ENCODE data around the gene SLC6A12.

SLC6A12 gene

GRCh38 chr12:163406-163986, 50.5 kb downstream of the SLC6A12 start:
- DNase-seq (ENCODE audit: low spot score), result no peak

GRCh38 chr12:162467-163307, 51.3 kb downstream of the SLC6A12 start:
- no peak for DNase-seq (ENCODE audit: low spot score)

- no peak for DNase-seq (ENCODE audit: low spot score)
Observed at GRCh38 chr12:161823-162222, 52.1 kb downstream of the SLC6A12 start.

GRCh38 chr12:160858-161257, 53.1 kb downstream of the SLC6A12 start:
- DNase-seq (ENCODE audit: low spot score), result no peak

GRCh38 chr12:159156-159782, 54.7 kb downstream of the SLC6A12 start:
- DNase-seq (ENCODE audit: low spot score), result no peak

- no peak for DNase-seq (ENCODE audit: low spot score)
Observed at GRCh38 chr12:157644-158043, 56.3 kb downstream of the SLC6A12 start.

- no peak for DNase-seq (ENCODE audit: low spot score)
Observed at GRCh38 chr12:156945-157344, 57.0 kb downstream of the SLC6A12 start.

GRCh38 chr12:155646-156045, 58.3 kb downstream of the SLC6A12 start:
- no peak for DNase-seq (ENCODE audit: low spot score)

GRCh38 chr12:155006-155405, 59.0 kb downstream of the SLC6A12 start:
- DNase-seq (ENCODE audit: low spot score), result no peak

GRCh38 chr12:154058-154457, 59.9 kb downstream of the SLC6A12 start:
- no peak for DNase-seq (ENCODE audit: low spot score)

GRCh38 chr12:153080-153746, 60.7 kb downstream of the SLC6A12 start:
- peak; percentile 72 for DNase-seq (ENCODE audit: low spot score)

- no peak for DNase-seq (ENCODE audit: low spot score)
Observed at GRCh38 chr12:152440-152839, 61.5 kb downstream of the SLC6A12 start.

- no peak for DNase-seq (ENCODE audit: low spot score)
Observed at GRCh38 chr12:151579-151978, 62.4 kb downstream of the SLC6A12 start.

GRCh38 chr12:148676-149416, 65.1 kb downstream of the SLC6A12 start:
- DNase-seq (ENCODE audit: low spot score), result no peak

GRCh38 chr12:147242-147641, 66.7 kb downstream of the SLC6A12 start:
- no peak for DNase-seq (ENCODE audit: low spot score)

GRCh38 chr12:145369-145960, 68.5 kb downstream of the SLC6A12 start:
- no peak for DNase-seq (ENCODE audit: low spot score)

- no peak for DNase-seq (ENCODE audit: low spot score)
Observed at GRCh38 chr12:144650-145284, 69.2 kb downstream of the SLC6A12 start.

- DNase-seq (ENCODE audit: low spot score), result no peak
Observed at GRCh38 chr12:143964-144649, 69.8 kb downstream of the SLC6A12 start.

- no peak for DNase-seq (ENCODE audit: low spot score)
Observed at GRCh38 chr12:140162-140561, 73.8 kb downstream of the SLC6A12 start.

Data from germinal center (tissue), 1 donor.